Stomach (tissue), 9 donors: Measurements from ENCODE around the gene ELL2. TPM values are rescaled to one million over a fixed set of nuclear protein-coding genes. Genes with fewer than 3 reads are reported as not detected.

Source experiments
- DNase-seq, 2 donors: peaks; one replicate each; pipeline versions ENCODE4 v3.0.0 to v3.0.0-alpha.2; 2013 to 2019
- H3K27ac ChIP-seq, 5 donors: fragments of 200-600 bp in 4 of 5; sonication (generic) in 4 of 5; one replicate each; pipeline ENCODE4 v1.5.1; 2013 to 2019; ENCODE audit warnings: mild to moderate bottlenecking in 1 of 5, moderate library complexity in 1 of 5
- H3K27me3 ChIP-seq, 3 donors: fragments of 200-600 bp; sonication (generic); one replicate each; pipeline ENCODE4 v1.5.1; 2017 to 2019; ENCODE audit warnings: mixed run types in 1 of 3
- H3K36me3 ChIP-seq, 4 donors: fragments of 200-600 bp; sonication (generic); 1 replicate in 3 of 4; 2 replicates in 1 of 4; pipeline ENCODE4 v1.5.1; 2016 to 2019
- H3K4me1 ChIP-seq, 4 donors: fragments of 200-600 bp; sonication (generic); one replicate each; pipeline ENCODE4 v1.5.1; 2016 to 2019
- H3K4me3 ChIP-seq, 4 donors: fragments of 200-600 bp; sonication (generic) in 3 of 4; one replicate each; pipeline ENCODE4 v1.5.1; 2016 to 2019; ENCODE audit warnings: mild to moderate bottlenecking in 1 of 4
- H3K9me3 ChIP-seq, 4 donors: fragments of 200-600 bp; sonication (generic); one replicate each; pipeline ENCODE4 v1.5.1; 2016 to 2019
- EP300 ChIP-seq: sonication (generic); formaldehyde crosslinking; IDR thresholded peaks from one replicate; pipeline ENCODE4 v1.6.1; 2017; ENCODE audit warnings: antibody characterized with exemption
- POLR2A ChIP-seq, 4 donors: fragments of 450-650 bp; IDR thresholded peaks; one replicate each; pipeline ENCODE4 v1.6.1; 2016; ENCODE audit warnings: antibody characterized with exemption in 4 of 4, control low read depth in 2 of 4, mild to moderate bottlenecking in 1 of 4, moderate library complexity in 1 of 4
- POLR2AphosphoS5 ChIP-seq, 3 donors: sonication (generic); formaldehyde crosslinking; IDR thresholded peaks; one replicate each; pipeline ENCODE4 v1.6.1; 2016; ENCODE audit warnings: antibody characterized with exemption in 3 of 3
- WGBS, 5 donors: extraction: QIAGEN DNeasy Blood & Tissue Kit in 3 of 5; methylation state at CpG; one replicate each; pipeline versions ENCODE4 v1.1.5 to v1.1.7; 2013 to 2018; 5-methylcytosine and 5-hydroxymethylcytosine counted together
- intact Hi-C: fragments of 100-400 bp; cut with DNase I; formaldehyde crosslinking; loops from one replicate; pipeline ENCODE4 v1.15.1; 2023; ENCODE audit warnings: low total_unique reads
- polyA plus RNA-seq, 3 donors: library from polyadenylated mRNA; stranded (reverse); fragments of 200-250 nt; gene quantifications; one replicate each; pipeline ENCODE4 v1.2.3, GENCODE V29; 2013
- total RNA-seq, 5 donors: library from RNA; depleted of rRNA; stranded (reverse); fragments of >200 nt; gene quantifications; one replicate each; pipeline versions ENCODE4 v1.1.0 to v1.2.3, GENCODE V29; 2014 to 2016
- TF ChIP-seq, protein P1 (sequence below), 7 experiments: fragments of 450-650 bp in 4 of 7; fragments of 200-600 bp in 3 of 7; sonication (generic) in 3 of 7; IDR thresholded peaks; one replicate each; pipeline ENCODE4 v1.5.1; 2016 to 2019; ENCODE audit warnings: antibody characterized with exemption in 7 of 7, control low read depth in 2 of 7, mild to moderate bottlenecking in 1 of 7
- donor health status: healthy with polysubstance abuse.
- donor health status: Bipolar disorder and iron deficiency.
- donor health status: healthy.

ELL2 gene
- total and polyA plus RNA-seq, 8 donors: 24.7 to 279 (median 98.0) TPM

DNA sequence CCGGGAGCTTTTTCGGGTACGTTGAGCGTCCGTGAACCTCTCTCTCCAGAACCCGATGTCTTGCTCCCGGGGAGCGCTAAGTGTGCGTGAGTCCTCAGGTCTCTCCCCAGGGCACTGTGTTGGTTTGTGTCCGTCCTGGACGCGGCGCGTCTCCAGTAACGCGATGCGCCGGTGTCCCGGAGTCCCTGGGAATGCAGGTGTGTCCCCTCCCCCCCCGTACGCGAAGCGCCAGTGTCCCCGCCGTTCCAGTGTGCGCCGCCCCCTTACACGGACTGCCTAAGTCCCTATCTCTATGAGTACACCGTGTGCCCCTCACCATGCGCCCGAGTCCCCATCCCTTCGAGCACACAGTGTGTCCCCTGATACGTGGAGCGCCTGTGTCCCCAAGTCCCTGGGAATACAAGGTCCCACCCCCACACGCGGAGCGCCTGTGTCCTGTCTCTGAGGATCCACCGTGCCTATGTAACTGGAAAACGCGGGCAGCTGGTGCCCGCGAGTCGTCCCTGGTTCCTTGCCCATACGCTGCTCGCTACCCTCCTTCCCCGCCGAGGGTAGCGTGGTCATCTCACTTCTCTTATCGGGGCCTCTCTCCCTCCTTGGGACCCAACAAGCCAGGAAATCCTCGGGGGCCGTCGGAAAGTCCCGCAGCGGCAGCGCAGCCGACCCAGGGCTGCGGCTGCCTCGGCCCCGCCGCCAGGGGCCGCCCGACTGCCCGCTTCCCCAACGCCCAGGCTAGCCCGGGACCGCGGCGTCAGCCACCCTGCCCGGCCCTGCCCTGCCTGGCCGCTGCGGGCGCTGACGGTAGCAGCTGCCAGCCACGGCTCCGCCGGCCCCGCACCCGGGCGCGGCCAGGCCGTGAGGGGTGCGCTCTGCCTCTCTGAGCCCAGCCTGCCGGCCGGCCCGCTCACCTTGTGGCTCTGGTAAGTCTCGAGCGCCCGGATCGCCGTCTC lies 709 bp downstream of the ELL2 start:
- WGBS, 5 donors: 0 to 2% (median 0%) methylated on average over 44 to 90 of the region's 90 CpGs
- intact Hi-C loops: no loop called here
- TF ChIP-seq POLR2AphosphoS5 (IDR thresholded peaks at IDR 0.05): peak in 1 of 3 donors; percentile 13
- no peak for TF ChIP-seq POLR2A (IDR thresholded peaks at IDR 0.05)
- TF ChIP-seq, protein P1, sequence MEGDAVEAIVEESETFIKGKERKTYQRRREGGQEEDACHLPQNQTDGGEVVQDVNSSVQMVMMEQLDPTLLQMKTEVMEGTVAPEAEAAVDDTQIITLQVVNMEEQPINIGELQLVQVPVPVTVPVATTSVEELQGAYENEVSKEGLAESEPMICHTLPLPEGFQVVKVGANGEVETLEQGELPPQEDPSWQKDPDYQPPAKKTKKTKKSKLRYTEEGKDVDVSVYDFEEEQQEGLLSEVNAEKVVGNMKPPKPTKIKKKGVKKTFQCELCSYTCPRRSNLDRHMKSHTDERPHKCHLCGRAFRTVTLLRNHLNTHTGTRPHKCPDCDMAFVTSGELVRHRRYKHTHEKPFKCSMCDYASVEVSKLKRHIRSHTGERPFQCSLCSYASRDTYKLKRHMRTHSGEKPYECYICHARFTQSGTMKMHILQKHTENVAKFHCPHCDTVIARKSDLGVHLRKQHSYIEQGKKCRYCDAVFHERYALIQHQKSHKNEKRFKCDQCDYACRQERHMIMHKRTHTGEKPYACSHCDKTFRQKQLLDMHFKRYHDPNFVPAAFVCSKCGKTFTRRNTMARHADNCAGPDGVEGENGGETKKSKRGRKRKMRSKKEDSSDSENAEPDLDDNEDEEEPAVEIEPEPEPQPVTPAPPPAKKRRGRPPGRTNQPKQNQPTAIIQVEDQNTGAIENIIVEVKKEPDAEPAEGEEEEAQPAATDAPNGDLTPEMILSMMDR (IDR thresholded peaks at IDR 0.05): peak in 5 of 7 experiments; percentile 28 to 90 (median 60)
- TF ChIP-seq EP300: no peak
- Histone ChIP-seq H3K27me3 (no peaks in the 10 kb centered on the region), H3K9me3 (no peaks in the 10 kb centered on the region), H3K4me3 (peak overlapping the region; percentile 78 to 91 (median 86)), H3K36me3 (no peaks in the 10 kb centered on the region), H3K4me1 (peaks cover 15 to 57% (median 41%) of the 10 kb centered on the region in 4 donors), H3K27ac (peak overlapping the region; percentile 99 to 100 (median 99))
- peak; percentile 84 to 96 for DNase-seq

DNA sequence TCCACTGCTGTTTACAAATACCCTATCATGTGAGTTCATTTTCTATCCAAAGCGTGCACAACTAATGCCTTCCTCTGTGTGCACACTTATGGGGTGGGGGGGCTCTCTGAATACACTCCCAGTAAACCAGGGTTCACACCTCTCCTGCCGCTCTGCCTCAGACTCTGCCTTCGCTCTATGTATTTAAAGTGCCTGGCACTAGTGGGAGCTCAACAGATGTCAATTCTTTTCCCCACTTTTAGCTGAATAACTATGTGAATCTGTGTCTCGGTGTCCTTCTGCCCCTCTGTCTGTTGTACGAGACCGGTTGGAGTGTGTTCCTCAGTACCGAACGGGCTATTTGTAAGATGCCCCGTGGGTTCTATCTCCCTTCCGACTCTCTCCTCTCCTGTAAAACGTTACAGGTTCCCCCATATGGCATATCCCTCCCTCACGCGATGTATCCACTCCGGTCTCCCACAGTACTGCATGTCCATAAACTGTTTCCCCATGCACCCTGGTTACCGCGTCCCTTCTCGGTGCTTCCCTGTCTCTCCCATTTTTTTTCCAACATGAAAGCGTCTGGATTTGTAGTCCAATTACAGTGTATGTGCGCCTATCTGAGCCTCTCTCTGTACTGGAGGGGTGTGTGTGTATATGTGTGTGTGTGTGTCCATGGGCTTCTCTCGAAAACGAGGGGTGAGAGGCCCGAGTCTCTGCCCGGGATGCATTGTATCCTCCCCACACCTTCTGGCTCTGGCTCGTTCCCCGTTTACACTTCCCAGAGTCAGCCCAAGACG lies 1.6 kb downstream of the ELL2 start:
- intact Hi-C loops: loop anchor here (10.0 kb wide), 1 partner anchor 85 kb away; no protein-coding TSS in a partner anchor
- Histone ChIP-seq H3K9me3 (no peaks in the 10 kb centered on the region), H3K36me3 (no peaks in the 10 kb centered on the region), H3K27me3 (no peaks in the 10 kb centered on the region), H3K4me3 (peak overlapping the region; percentile 78 to 91 (median 86)), H3K4me1 (peaks cover 21 to 60% (median 46%) of the 10 kb centered on the region in 4 donors), H3K27ac (peak overlapping the region; percentile 99 to 100 (median 99))
- WGBS, 5 donors: 11 to 16% (median 13%) methylated on average over 25 to 26 of the region's 26 CpGs
- DNase-seq: peak in 1 of 2 donors; percentile 74
- TF ChIP-seq POLR2AphosphoS5 (IDR thresholded peaks at IDR 0.05) (peak in 1 of 3 donors; percentile 2), POLR2A (IDR thresholded peaks at IDR 0.05) (no peak), EP300 (no peak)
- TF ChIP-seq, protein P1 (IDR thresholded peaks at IDR 0.05): peak in 2 of 7 experiments; percentile 6 to 21

- Histone ChIP-seq H3K4me3 (peak overlapping the region; percentile 78 to 91 (median 86)), H3K36me3 (no peaks in the 10 kb centered on the region), H3K9me3 (no peaks in the 10 kb centered on the region), H3K27ac (peak overlapping the region; percentile 99 to 100 (median 99)), H3K4me1 (peaks cover 25 to 66% (median 51%) of the 10 kb centered on the region in 4 donors), H3K27me3 (no peaks in the 10 kb centered on the region)
- intact Hi-C loops: loop anchor here (10.0 kb wide), 1 partner anchor 84 kb away; no protein-coding TSS in a partner anchor
- TF ChIP-seq, protein P1 (IDR thresholded peaks at IDR 0.05): no peak
- TF ChIP-seq POLR2A (IDR thresholded peaks at IDR 0.05): no peak
- no peak for TF ChIP-seq POLR2AphosphoS5 (IDR thresholded peaks at IDR 0.05)
- TF ChIP-seq EP300: no peak
- WGBS, 5 donors: 27 to 48% (median 43%) methylated on average over 9 of the region's 9 CpGs
- DNase-seq: peak in 1 of 2 donors; percentile 37
These were observed 2.4 kb downstream of the ELL2 start for GRCh38 chr5:95959051-95959887.
